Keratinocyte (primary cell): Measurements from ENCODE around the gene MLLT6.

Source experiments
- EZH2 ChIP-seq: IDR thresholded peaks from one replicate; pipeline ENCODE4 v1.6.1; 2012; ENCODE audit warnings: inconsistent platforms, mild to moderate bottlenecking, low read length, moderate library complexity
- TF ChIP-seq, protein P1 (sequence below), 3 experiments: IDR thresholded peaks in 1 of 3; conservative IDR thresholded peaks in 1 of 3; optimal IDR thresholded peaks in 1 of 3; 2 replicates in 2 of 3; 3 replicates in 1 of 3; pipeline versions ENCODE3 to v1.5.1; 2011; ENCODE audit warnings: low read length in 3 of 3, mild to moderate bottlenecking in 3 of 3, moderate library complexity in 2 of 3, control low read depth in 1 of 3, inconsistent platforms in 1 of 3; ENCODE audit not compliant: insufficient read depth in 2 of 3; ENCODE audit errors: extremely low read depth in 1 of 3

DNA sequence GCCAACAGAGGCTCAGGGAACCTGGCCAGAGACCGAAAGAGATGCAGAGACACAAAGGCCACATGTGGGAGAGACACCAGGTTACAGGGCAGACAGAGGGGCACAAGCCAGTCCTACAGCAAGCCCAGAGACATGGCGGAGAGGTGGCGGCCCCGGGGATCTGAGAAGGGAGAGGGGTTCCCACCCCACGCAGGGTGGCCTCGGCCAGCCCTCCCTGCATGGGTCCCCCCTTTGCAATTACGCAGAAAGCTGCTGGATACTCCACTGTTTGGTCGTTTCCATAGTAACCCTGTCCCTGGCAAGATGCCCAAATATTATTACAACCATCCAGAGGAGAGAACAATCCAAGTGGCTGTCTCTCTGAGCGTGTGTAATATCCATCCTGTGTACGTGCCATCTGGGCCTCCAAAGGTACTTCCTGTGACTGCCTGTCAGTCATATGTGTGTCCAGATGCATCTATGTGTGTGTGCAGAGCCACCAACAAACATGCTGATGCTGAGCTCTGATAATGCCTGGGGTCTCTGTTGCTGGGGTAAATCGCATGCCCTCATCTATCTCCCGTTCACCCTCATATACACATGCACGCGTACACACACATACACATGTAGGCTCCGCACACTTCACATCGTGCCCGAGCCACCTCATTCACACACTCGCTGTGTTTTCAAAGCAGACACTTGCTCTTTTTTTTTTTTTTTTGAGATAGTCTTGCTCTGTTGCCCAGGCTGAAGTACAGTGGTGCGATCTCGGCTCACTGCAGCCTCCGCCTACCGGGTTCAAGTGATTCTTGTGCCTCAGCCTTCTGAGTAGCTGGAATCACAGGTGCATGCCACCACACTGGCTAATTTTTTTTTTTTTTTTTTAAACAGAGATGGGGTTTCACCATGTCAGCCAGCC is 37.6 kb downstream of the MLLT6 start:
- TF ChIP-seq, protein P1, sequence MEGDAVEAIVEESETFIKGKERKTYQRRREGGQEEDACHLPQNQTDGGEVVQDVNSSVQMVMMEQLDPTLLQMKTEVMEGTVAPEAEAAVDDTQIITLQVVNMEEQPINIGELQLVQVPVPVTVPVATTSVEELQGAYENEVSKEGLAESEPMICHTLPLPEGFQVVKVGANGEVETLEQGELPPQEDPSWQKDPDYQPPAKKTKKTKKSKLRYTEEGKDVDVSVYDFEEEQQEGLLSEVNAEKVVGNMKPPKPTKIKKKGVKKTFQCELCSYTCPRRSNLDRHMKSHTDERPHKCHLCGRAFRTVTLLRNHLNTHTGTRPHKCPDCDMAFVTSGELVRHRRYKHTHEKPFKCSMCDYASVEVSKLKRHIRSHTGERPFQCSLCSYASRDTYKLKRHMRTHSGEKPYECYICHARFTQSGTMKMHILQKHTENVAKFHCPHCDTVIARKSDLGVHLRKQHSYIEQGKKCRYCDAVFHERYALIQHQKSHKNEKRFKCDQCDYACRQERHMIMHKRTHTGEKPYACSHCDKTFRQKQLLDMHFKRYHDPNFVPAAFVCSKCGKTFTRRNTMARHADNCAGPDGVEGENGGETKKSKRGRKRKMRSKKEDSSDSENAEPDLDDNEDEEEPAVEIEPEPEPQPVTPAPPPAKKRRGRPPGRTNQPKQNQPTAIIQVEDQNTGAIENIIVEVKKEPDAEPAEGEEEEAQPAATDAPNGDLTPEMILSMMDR (optimal IDR thresholded peaks at IDR 0.05 in 1 of 3, IDR thresholded peaks at IDR 0.05 in 1 of 3, conservative IDR thresholded peaks at IDR 0.05 in 1 of 3; ENCODE audit: extremely low read depth in 1 of 3, insufficient read depth in 2 of 3, low read length in 3 of 3): no peak
- no peak for TF ChIP-seq EZH2
